GM12878 (cell line): ENCODE measurements around the gene EFCAB11. TPM values are rescaled to one million over a fixed set of nuclear protein-coding genes. Genes with fewer than 3 reads are reported as not detected.

Experiments
- ATAC-seq: fragments of 200-7000 bp; cut with Tn5 transposase; 3 replicates; pipeline ENCODE4 v1.9.1; 2020; ENCODE audit warnings: mild to moderate bottlenecking, moderate library complexity
- BruUV-seq: library from RNA; stranded (reverse); fragments of 400-500 nt; replicated peaks from 2 replicates; lab custom pipeline; 2021; lab: Mats Ljungman, UMichigan
- CTCF ChIA-PET: fragments of 300-600 bp; sonication (Branson Sonifier 250); formaldehyde crosslinking; extraction: SDS; loops from one replicate; lab custom pipeline; 2021; ENCODE audit warnings: inconsistent platforms; lab: Yijun Ruan, JAX
- POLR2A ChIA-PET: fragments of 350-600 bp; formaldehyde crosslinking; extraction: SDS; loops from one replicate; lab custom pipeline; 2021; ENCODE audit warnings: inconsistent platforms; lab: Charles Lee
- RAD21 ChIA-PET: fragments of 300-600 bp; sonication (Branson Sonifier 250); formaldehyde crosslinking; loops from one replicate; lab custom pipeline; 2023; ENCODE audit warnings: antibody characterized with exemption; ENCODE audit not compliant: unreplicated experiment; lab: Charles Lee
- SMC1A ChIA-PET: fragments of 300-600 bp; sonication (Branson Sonifier 250); formaldehyde crosslinking; loops from one replicate; lab custom pipeline; 2023; ENCODE audit not compliant: unreplicated experiment, uncharacterized antibody; lab: Charles Lee
- DNase-seq: peaks from one replicate; pipeline ENCODE4 v3.0.0-alpha.2; 2011; ENCODE audit warnings: low read depth, low spot score
- FAIRE-seq: peaks from 3 replicates; lab custom pipeline; 2011; peaks lifted over from hg19 to GRCh38; lab: Jason Lieb, UNC
- H2AFZ ChIP-seq: 2 replicates; pipeline ENCODE4 v1.6.0; 2011; ENCODE audit warnings: low read depth, low read length, control low read depth; ENCODE audit not compliant: control insufficient read depth
- H3K27ac ChIP-seq: 2 replicates; pipeline ENCODE4 v1.5.1; 2011; ENCODE audit warnings: control low read depth; ENCODE audit not compliant: control insufficient read depth, insufficient read depth
- H3K27me3 ChIP-seq, 2 experiments: replicated peaks in 1 of 2; 2 replicates each; pipeline versions ENCODE4 v1.6.0 to v1.6.1; 2011; ENCODE audit warnings: low read length in 1 of 2; ENCODE audit not compliant: control insufficient read depth in 2 of 2, insufficient read depth in 2 of 2
- H3K36me3 ChIP-seq, 2 experiments: 2 replicates each; pipeline ENCODE4 v1.5.1; 2011; ENCODE audit warnings: low read length in 1 of 2; ENCODE audit not compliant: control insufficient read depth in 2 of 2, insufficient read depth in 2 of 2
- H3K4me1 ChIP-seq: 2 replicates; pipeline ENCODE4 v1.6.1; 2011; ENCODE audit warnings: mild to moderate bottlenecking, low read length, moderate library complexity, mixed read lengths; ENCODE audit not compliant: control insufficient read depth, insufficient read depth
- H3K4me2 ChIP-seq: 2 replicates; pipeline ENCODE4 v1.6.0; 2011; ENCODE audit warnings: control low read depth; ENCODE audit not compliant: control insufficient read depth, insufficient read depth
- H3K4me3 ChIP-seq: fragments of 200-600 bp; sonication (generic); 2 replicates; pipeline ENCODE4 v1.5.1; 2016
- H3K79me2 ChIP-seq: 2 replicates; pipeline ENCODE4 v1.6.0; 2011; ENCODE audit warnings: low read length; ENCODE audit not compliant: control insufficient read depth, insufficient read depth
- H3K9ac ChIP-seq: 2 replicates; pipeline ENCODE4 v1.8.0; 2011; ENCODE audit warnings: low read length, control low read depth, mixed read lengths; ENCODE audit not compliant: control insufficient read depth, insufficient read depth
- H3K9me3 ChIP-seq: replicated peaks from 3 replicates; pipeline ENCODE4 v1.5.1; 2011; ENCODE audit warnings: mild to moderate bottlenecking, low read length; ENCODE audit not compliant: control insufficient read depth, insufficient read depth
- H4K20me1 ChIP-seq: 2 replicates; pipeline ENCODE4 v1.6.0; 2011; ENCODE audit not compliant: control insufficient read depth, insufficient read depth
- CTCF ChIP-seq, 3 experiments: IDR thresholded peaks in 2 of 3; conservative IDR thresholded peaks in 1 of 3; 2 replicates each; pipeline ENCODE4 v1.5.1; 2011; ENCODE audit warnings: low read depth in 3 of 3, low read length in 3 of 3, mild to moderate bottlenecking in 3 of 3, control low read depth in 2 of 3, moderate library complexity in 2 of 3, inconsistent platforms in 1 of 3, mixed read lengths in 1 of 3; ENCODE audit not compliant: control insufficient read depth in 2 of 3, insufficient read depth in 1 of 3; ENCODE audit errors: extremely low read depth in 1 of 3
- IKZF1 ChIP-seq: fragments of 450-650 bp; conservative IDR thresholded peaks from 2 replicates; pipeline ENCODE4 v1.6.1; 2017; ENCODE audit warnings: antibody characterized with exemption, mild to moderate bottlenecking
- NFYB ChIP-seq: IDR thresholded peaks from 2 replicates; pipeline ENCODE4 v1.6.1; 2011; ENCODE audit warnings: low read depth, mild to moderate bottlenecking, low read length, improper control_type of control experiment, moderate library complexity; ENCODE audit not compliant: insufficient read depth
- PML ChIP-seq: IDR thresholded peaks from 2 replicates; pipeline ENCODE4 v1.6.1; 2012; ENCODE audit warnings: low read length, inconsistent platforms
- RCOR1 ChIP-seq: conservative IDR thresholded peaks from 2 replicates; pipeline ENCODE4 v1.6.1; 2012; ENCODE audit warnings: low read depth, low read length, improper control_type of control experiment
- SUZ12 ChIP-seq: fragments of 200-600 bp; sonication (generic); IDR thresholded peaks from one replicate; pipeline ENCODE4 v1.6.1; 2018; ENCODE audit warnings: antibody characterized with exemption, mild to moderate bottlenecking; ENCODE audit not compliant: unreplicated experiment
- ZBTB40 ChIP-seq: fragments of 450-650 bp; IDR thresholded peaks from 2 replicates; pipeline ENCODE4 v1.6.1; 2016; ENCODE audit warnings: mild to moderate bottlenecking, moderate library complexity, borderline replicate concordance
- ZSCAN29 ChIP-seq: fragments of 450-650 bp; IDR thresholded peaks from 2 replicates; pipeline ENCODE4 v1.6.1; 2017; ENCODE audit warnings: mild to moderate bottlenecking, moderate library complexity
- ZZZ3 ChIP-seq: IDR thresholded peaks from 2 replicates; pipeline ENCODE4 v1.6.1; 2011; ENCODE audit warnings: low read depth; ENCODE audit not compliant: control insufficient read depth, insufficient read length
- WGBS: methylation state at CpG from one replicate; pipeline ENCODE4 v1.1.6; 2016; ENCODE audit warnings: low lambda C conversion rate; ENCODE audit not compliant: insufficient replicate concordance, insufficient coverage; ENCODE audit errors: missing lambda C conversion rate; 5-methylcytosine and 5-hydroxymethylcytosine counted together
- in situ Hi-C: fragments of 300-500 bp; cut with MboI; formaldehyde crosslinking; loops from 9 replicates; pipeline ENCODE4 v1.14.3; 2018; ENCODE audit warnings: mixed read lengths
- intact Hi-C: fragments of 100-400 bp; cut with micrococcal nuclease; formaldehyde crosslinking; loops from one replicate; pipeline ENCODE4 v1.14.2; 2022; ENCODE audit not compliant: unreplicated experiment
- polyA plus RNA-seq, 11 experiments: library from polyadenylated mRNA; depleted of rRNA in 4 of 11; unstranded in 6 of 11; stranded (reverse) in 5 of 11; fragments of >200 nt; fragmentation: Nextera tagmentation in 4 of 11; fragmentation: Illumina TruSeq in 1 of 11; extraction: Ambion mirVana in 4 of 11; extraction: Trizol in 1 of 11; gene quantifications; 1 replicate in 1 of 11; 2 replicates in 10 of 11; pipeline versions ENCODE4 v1.2.1 to v1.2.3, GENCODE V29; 2011 to 2016; ENCODE audit warnings: inconsistent platforms in 2 of 11, missing spikeins in 2 of 11, low read depth in 1 of 11
- total RNA-seq, 4 experiments: library from RNA; depleted of rRNA in 3 of 4; stranded (reverse); fragments of >200 nt in 3 of 4; fragmentation: Illumina TruSeq in 1 of 4; extraction: Trizol in 1 of 4; gene quantifications; 2 replicates each; pipeline versions ENCODE4 v1.2.1 to v1.2.3, GENCODE V29; 2013 to 2021

EFCAB11 gene
- total and polyA plus RNA-seq, 10 of the 15 experiments (the other 5 are each of a cell fraction or from before 2014, with no cell fraction given), result 8.6 to 37.4 (median 18.0) TPM

GRCh38 chr14:89921346-89921745, 33.2 kb downstream of the EFCAB11 start:
- BruUV-seq, result no TSS peak
- in situ Hi-C loops, result no loop called here
- Histone ChIP-seq H4K20me1 (no peaks in the 10 kb centered on the region), H3K4me1 (no peaks in the 10 kb centered on the region), H3K9ac (no peak overlapping the region), H3K27ac (no peak overlapping the region), H3K9me3 (no peaks in the 10 kb centered on the region), H3K36me3 (no peaks in the 10 kb centered on the region), H2AFZ (no peak overlapping the region), H3K4me3 (no peak overlapping the region), H3K4me2 (no peak overlapping the region), H3K79me2 (no peaks in the 10 kb centered on the region), H3K27me3 (no peaks in the 10 kb centered on the region)
- RAD21 ChIA-PET, result no interaction called here
- DNase-seq, result no peak
- no peak for ATAC-seq
- WGBS, result 77% methylated on average over 3 of the region's 3 CpGs
- SMC1A ChIA-PET, result no interaction called here
- intact Hi-C loops, result no loop called here
- no peak for FAIRE-seq
- POLR2A ChIA-PET, result no interaction called here
- CTCF ChIA-PET, result interaction anchor here (1.5 to 2.1 kb wide), 2 partner anchors 17 to 491 kb away, joined by 3 to 10 read pairs; no protein-coding TSS in a partner anchor
- no peak for TF ChIP-seq ZSCAN29
- no peak for TF ChIP-seq IKZF1
- TF ChIP-seq PML, result no peak
- no peak for TF ChIP-seq SUZ12
- TF ChIP-seq NFYB, result no peak

GRCh38 chr14:89920056-89920455, 34.5 kb downstream of the EFCAB11 start:
- RAD21 ChIA-PET, result no interaction called here
- no peak overlapping the region for H3K4me3 ChIP-seq

More at GRCh38 chr14:89920056-89920455, 34.5 kb downstream of the EFCAB11 start:
- TF ChIP-seq ZZZ3 (no peak), CTCF (IDR thresholded peaks at IDR 0.05 in 2 of 3, conservative IDR thresholded peaks at IDR 0.05 in 1 of 3; ENCODE audit: control insufficient read depth in 2 of 3, extremely low read depth in 1 of 3, insufficient read depth in 1 of 3, low read depth in 3 of 3, low read length in 3 of 3) (no peak), RCOR1 (no peak), ZBTB40 (no peak)
- 97% methylated on average over 2 of the region's 2 CpGs for WGBS
- FAIRE-seq (no peak), ATAC-seq (no peak), DNase-seq (no peak)
- intact Hi-C loops (no loop called here), in situ Hi-C loops (no loop called here)
- no TSS peak for BruUV-seq
- Histone ChIP-seq H2AFZ (no peak overlapping the region), H3K9ac (no peak overlapping the region), H4K20me1 (no peaks in the 10 kb centered on the region), H3K36me3 (no peaks in the 10 kb centered on the region), H3K9me3 (no peaks in the 10 kb centered on the region), H3K27me3 (no peaks in the 10 kb centered on the region), H3K4me2 (no peak overlapping the region), H3K79me2 (no peaks in the 10 kb centered on the region), H3K4me1 (no peaks in the 10 kb centered on the region), H3K27ac (no peak overlapping the region)
- ChIA-PET CTCF (interaction anchor here (1.8 kb wide), 1 partner anchor 19 kb away, joined by 4 read pairs; no protein-coding TSS in a partner anchor), POLR2A (no interaction called here), SMC1A (interaction anchor here (1.3 kb wide), 1 partner anchor 9 kb away, joined by 3 read pairs; no protein-coding TSS in a partner anchor)
